NB4 (cell line): ENCODE data around the gene ARID1B.

ENCODE experiments used
- DNase-seq: peaks from one replicate; pipeline ENCODE4 v3.0.0; 2010; ENCODE audit warnings: low read depth
- H3K4me3 ChIP-seq: one replicate; pipeline ENCODE4 v1.5.1; 2011; ENCODE audit warnings: mild to moderate bottlenecking, low read depth, low read length, moderate library complexity
- MYC ChIP-seq: IDR thresholded peaks from 2 replicates; pipeline ENCODE4 v1.6.1; 2011; ENCODE audit warnings: low read depth, low read length
- POLR2A ChIP-seq: IDR thresholded peaks from 2 replicates; pipeline ENCODE4 v1.6.1; 2011; ENCODE audit warnings: mild to moderate bottlenecking; ENCODE audit not compliant: insufficient read length; ENCODE audit errors: extremely low read depth
- TF ChIP-seq, protein P1 (sequence below): IDR thresholded peaks from 2 replicates; pipeline ENCODE4 v1.6.1; 2011; ENCODE audit warnings: low read depth, low read length
- TF ChIP-seq, protein P2 (sequence below): IDR thresholded peaks from one replicate; pipeline ENCODE4 v1.5.1; 2012; ENCODE audit warnings: low read depth, low read length

The ARID1B gene

DNA sequence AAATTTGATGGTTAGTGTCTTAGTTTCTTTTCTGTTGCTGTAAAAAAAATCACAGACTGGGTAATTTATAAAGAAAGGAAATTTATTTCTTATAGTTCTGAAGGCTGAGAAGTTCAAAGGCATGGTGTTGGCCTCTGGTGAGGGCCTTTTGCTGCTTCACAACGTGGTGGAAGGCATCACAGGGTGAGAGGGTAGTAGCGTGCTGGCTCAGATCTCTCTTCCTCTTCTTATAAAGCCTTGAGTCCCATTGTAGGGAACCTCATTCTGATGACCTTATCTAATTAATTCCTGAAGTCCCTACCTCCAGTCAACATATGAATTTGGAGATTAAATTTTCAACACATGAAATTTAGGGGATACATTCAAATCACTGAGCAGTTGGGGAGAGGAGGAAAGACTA is 62.0 kb downstream of the ARID1B start:
- DNase-seq, result no peak
- no peak overlapping the region for H3K4me3 ChIP-seq
- TF ChIP-seq POLR2A (no peak), MYC (no peak)
- TF ChIP-seq, protein P1, sequence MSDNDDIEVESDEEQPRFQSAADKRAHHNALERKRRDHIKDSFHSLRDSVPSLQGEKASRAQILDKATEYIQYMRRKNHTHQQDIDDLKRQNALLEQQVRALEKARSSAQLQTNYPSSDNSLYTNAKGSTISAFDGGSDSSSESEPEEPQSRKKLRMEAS, result no peak
- TF ChIP-seq, protein P2, sequence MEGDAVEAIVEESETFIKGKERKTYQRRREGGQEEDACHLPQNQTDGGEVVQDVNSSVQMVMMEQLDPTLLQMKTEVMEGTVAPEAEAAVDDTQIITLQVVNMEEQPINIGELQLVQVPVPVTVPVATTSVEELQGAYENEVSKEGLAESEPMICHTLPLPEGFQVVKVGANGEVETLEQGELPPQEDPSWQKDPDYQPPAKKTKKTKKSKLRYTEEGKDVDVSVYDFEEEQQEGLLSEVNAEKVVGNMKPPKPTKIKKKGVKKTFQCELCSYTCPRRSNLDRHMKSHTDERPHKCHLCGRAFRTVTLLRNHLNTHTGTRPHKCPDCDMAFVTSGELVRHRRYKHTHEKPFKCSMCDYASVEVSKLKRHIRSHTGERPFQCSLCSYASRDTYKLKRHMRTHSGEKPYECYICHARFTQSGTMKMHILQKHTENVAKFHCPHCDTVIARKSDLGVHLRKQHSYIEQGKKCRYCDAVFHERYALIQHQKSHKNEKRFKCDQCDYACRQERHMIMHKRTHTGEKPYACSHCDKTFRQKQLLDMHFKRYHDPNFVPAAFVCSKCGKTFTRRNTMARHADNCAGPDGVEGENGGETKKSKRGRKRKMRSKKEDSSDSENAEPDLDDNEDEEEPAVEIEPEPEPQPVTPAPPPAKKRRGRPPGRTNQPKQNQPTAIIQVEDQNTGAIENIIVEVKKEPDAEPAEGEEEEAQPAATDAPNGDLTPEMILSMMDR, result no peak

DNA sequence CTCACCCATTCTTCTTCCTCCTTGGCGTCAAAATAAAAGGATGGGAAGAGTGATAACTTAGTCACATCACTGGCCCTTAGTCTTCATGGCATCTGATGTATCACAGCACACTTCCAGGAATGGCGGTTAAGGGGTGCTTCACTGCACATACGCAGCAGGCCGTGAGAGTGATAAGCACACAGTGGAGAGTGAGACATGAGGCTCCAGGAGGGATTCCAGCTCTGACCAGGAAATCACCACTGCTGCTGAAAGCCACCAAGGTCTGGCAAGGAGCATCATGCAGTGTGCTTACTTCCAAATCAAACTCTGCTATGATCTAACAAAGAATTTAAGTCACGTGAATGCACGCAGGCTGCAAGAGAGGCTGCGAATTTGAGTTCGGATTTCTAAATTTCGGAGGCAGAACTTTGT is 62.4 kb downstream of the ARID1B start:
- H3K4me3 ChIP-seq, result no peak overlapping the region
- DNase-seq, result no peak
- TF ChIP-seq, protein P1, result no peak
- TF ChIP-seq POLR2A (no peak), MYC (no peak)
- TF ChIP-seq, protein P2, result no peak

DNA sequence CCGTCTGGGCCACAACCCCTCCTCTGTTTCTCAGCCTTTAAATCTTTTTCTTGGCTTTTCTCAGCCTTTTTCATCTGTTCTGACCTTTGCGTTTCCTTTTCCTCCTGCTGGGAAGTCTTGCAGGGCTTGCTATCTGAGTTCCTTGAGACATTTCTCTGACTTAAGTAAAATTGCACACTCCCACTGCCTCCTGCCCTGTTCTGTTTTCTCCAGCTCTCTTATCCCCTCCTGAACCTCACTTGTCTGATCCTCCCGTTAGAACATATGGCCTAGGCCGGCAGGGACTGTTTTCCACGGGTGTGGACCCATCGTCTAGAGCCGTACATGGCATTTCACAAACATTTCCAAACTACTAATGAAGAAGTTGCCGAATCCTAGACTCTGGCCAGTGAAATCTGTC is 63.0 kb downstream of the ARID1B start:
- no peak for DNase-seq
- no peak for TF ChIP-seq MYC
- TF ChIP-seq, protein P2, result no peak
- TF ChIP-seq, protein P1, result no peak
- TF ChIP-seq POLR2A, result no peak
- H3K4me3 ChIP-seq, result no peak overlapping the region

DNA sequence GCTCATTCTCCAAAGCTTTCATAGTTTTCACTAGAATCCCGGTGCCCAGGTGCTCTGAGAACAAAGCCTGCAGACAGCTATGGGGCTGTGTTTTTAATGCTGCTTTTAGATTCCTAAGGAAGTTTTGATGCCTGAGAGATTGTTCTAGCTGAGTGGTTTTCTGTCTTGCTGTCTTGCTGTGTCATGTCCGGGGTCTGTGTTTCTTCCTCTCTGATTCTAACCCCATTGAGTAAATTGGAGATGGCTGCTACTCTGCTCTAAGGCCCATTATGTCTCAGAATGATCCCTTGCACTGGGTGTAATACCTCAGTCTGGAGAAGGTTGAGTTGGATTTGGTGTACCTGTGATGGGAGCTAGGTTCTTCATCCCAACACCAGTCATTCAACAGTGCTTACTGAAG is 63.4 kb downstream of the ARID1B start:
- TF ChIP-seq MYC, result no peak
- TF ChIP-seq, protein P1, result no peak
- TF ChIP-seq, protein P2, result no peak
- no peak for TF ChIP-seq POLR2A
- DNase-seq, result no peak
- H3K4me3 ChIP-seq, result no peak overlapping the region

DNA sequence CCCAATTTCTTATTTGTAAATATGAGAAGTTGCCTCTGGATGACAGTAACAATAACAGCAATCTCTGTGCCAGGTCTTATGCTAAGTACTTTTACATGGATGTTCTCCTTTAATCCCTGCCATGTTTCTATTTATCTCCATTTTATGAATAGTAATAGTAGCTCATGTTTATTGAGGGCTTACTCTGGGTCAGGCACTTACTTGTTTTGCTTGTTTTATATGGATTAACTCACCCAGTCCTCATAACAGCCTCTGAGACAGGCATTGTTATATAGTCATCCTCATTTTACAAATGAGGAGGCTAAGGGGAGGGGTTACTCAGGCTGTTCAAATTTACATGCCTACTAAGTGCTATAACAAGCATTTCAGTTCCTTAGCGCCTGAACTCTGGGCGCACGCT is 64.3 kb downstream of the ARID1B start:
- H3K4me3 ChIP-seq, result no peak overlapping the region
- TF ChIP-seq, protein P2, result no peak
- DNase-seq, result no peak

DNA sequence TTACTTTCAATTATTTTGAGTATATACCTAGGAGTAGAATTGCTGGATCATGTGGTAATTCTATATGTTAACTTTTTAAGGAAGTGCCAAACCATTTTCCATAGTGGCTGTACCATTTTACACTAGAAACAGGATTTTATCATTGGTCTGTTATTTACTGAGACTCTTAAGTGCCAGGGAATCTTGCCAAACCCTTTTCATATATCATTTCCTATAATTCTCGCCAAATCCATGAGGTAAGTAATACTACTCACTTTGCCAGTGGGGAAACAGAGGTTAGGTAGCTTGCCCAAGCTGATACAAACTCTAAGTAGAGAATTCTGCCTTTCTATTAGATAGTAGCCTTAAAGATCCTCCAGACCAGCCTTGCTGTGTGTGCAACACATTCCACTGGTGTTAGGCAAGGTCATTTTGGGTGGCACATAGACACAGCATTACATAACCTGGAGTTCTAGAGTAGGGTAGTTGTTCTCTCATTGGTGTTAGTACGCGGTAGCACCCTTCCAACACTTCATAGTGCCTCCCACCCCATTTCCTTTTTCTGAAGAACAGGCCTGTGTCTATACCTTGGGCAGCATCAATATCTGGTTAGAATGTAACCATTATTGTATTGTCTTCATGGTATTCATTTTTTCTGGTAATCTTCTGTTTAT is 65.5 kb downstream of the ARID1B start:
- DNase-seq, result no peak
- H3K4me3 ChIP-seq, result no peak overlapping the region
- TF ChIP-seq MYC (no peak), POLR2A (no peak)
- TF ChIP-seq, protein P2, result no peak
- TF ChIP-seq, protein P1, result no peak
